Stimulated activated CD8-positive, alpha-beta memory T cell treated with anti-CD3 and anti-CD28 coated beads, Interleukin-7, amount 100 ng/mL, for 24 hours (primary cell): ENCODE results near the gene PRKCZ.
A peak's percentile ranks its signal among the peaks of the same experiment; 100 is the strongest.

Experiments
- DNase-seq: peaks from one replicate; pipeline ENCODE4 v3.0.0-alpha.2; 2020; ENCODE audit warnings: low read depth

The PRKCZ gene

GRCh38 chr1:2046174-2046917 is 3.9 kb upstream of the PRKCZ start:
- peak; percentile 20 for DNase-seq

- no peak for DNase-seq
These were observed 3.1 kb upstream of the PRKCZ start for GRCh38 chr1:2046953-2047748.

DNA sequence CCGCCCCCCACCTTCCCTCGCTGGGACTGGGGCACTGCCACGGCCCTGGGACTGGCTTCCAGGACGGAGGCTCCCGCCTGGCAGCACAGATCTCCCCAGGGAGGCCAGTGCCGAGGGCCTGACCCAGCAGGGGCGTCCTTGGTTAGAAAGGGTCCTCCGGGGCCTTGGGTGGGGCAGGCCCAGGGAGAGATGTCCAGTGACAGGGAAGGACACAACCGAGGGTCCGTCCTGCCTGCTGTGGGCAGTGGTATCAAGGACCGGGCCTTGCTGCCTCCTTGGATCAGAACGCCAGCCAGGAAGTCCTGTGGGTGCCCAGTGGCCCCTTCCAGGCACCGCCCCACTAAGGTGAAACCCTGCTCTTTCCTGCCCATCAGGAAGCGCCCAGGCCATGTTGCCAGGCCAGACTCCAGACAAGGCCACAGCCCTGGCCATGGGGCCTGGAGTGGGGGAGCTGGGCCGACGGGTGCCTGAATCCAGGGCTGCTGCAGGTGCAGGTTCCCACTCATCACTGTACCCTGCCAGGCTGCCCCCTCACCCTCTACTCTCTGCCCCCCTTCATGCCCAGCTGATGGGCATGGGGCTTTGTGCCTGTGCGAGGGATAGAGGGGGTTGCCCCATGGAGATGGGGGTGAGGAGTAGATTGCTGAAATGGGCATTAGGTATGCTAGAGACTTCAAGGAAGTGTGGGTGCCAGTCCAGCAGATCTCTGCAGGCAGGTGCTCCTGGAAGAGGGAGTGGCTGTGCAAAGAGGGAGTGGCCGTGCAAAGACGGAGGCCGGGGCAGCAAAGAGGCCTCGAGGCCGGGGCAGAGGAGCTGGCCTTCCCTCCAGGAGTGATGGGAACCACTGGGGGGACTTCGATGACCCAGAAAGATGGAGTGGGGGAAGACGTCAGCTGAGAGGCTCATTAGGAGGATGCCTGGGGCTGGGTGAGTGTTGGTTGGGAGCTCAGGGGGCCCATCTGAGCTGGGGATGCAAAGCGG is 2.2 kb upstream of the PRKCZ start:
- no peak for DNase-seq

DNA sequence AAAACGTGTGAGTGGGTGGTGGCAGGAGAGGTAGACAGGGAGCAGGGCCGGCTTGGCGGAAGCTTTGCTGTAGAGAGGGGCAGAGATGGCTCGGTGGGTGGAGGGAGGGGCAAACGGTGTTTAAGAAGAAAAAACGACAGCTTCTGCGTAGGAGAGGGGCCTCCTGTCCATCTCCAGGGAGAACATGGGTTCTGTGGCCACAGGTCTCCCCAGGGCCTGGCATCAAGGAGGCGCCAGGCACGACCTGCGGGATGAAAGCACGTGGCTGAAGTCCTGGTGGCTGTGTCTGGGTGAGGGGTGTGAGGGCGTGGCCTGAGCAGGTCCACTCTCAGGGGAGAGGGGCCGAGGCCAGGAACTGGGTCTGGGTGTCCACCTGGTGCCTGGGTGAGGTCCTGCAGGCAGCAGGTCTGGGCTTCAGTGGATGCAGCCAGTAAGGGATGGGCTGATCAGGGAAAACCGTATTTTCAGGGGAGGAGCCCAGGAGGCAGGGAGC is 940 bp upstream of the PRKCZ start:
- DNase-seq: no peak

- peak; percentile 10 for DNase-seq
These were observed 216 bp downstream of the PRKCZ start for GRCh38 chr1:2050461-2050792.

GRCh38 chr1:2050793-2051682 is 827 bp downstream of the PRKCZ start:
- no peak for DNase-seq

DNA sequence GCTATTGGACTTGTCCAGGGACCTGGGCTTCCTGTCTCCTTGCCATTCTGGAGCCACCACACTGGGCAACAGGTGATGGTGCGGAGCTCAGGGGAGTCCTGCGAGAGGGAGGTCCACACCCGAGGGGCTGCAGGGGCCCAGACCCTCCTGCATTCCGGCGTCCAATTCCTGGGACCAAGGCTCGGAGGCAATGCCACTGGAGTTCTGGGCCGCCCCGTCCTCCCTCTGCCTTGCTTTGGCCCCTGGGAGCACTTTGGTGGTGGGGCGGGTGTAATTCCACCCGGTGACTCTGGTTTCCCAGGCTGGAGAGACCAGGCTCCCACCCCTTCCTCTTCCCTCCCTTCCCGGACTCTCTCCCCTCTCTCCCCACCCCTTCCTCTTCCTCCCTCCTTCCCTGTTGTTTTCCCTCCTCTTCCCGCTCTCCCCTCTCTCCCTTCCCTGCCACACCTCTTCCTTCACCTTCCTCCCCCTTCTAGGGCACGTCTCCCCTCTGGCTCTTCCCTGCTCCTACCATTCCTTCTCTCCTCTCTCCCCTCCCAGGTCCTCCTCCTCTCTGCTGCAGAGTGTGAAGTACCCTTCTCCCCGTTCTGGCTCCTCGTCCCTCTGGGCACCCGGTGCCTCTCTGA is 2.0 kb downstream of the PRKCZ start:
- no peak for DNase-seq

DNA sequence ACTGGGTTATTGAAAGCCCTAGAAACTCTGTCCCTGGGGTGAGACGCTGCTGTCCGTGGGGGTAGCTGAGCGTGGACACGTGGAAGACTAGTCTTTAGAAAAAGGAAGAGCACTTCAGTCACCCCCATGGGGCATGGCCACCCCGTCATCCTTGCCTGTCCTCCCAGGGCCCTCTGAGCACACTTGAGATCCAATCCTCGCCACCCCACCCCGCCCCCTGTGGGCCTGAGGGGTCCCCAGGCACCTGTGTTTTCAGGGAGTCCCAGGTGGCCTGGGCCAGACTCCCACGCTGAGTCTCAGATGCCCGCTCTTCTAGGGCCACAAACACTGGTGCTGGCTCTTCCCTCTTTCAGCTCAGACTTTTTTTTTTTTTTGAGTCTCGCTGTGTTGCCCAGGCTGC is 2.5 kb downstream of the PRKCZ start:
- no peak for DNase-seq

DNA sequence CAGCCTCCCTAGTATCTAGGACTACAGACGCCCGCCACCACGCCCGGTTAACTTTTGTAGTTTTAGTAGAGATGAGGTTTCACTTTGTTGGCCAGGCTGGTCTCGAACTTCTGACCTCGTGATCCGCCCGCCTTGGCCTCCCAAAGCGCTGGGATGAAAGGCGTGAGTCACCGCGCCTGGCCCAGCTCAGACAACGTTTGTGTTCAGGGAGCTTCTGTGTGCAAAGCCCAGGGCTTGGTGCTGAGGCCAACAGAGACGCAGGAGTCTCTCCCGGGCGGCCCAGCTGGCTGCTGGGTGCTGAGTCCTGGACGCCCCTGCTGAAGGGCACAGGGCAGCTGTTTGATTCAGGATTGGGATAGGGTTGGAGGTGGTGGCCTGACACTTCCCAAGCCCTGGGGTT is 3.0 kb downstream of the PRKCZ start:
- no peak for DNase-seq

- DNase-seq: no peak
These were observed 3.7 kb downstream of the PRKCZ start for GRCh38 chr1:2053784-2054376.

GRCh38 chr1:2054560-2054959 is 4.3 kb downstream of the PRKCZ start:
- no peak for DNase-seq

GRCh38 chr1:2055911-2056575 is 5.8 kb downstream of the PRKCZ start:
- DNase-seq: no peak

GRCh38 chr1:2056955-2057590 is 6.9 kb downstream of the PRKCZ start:
- DNase-seq: no peak

DNA sequence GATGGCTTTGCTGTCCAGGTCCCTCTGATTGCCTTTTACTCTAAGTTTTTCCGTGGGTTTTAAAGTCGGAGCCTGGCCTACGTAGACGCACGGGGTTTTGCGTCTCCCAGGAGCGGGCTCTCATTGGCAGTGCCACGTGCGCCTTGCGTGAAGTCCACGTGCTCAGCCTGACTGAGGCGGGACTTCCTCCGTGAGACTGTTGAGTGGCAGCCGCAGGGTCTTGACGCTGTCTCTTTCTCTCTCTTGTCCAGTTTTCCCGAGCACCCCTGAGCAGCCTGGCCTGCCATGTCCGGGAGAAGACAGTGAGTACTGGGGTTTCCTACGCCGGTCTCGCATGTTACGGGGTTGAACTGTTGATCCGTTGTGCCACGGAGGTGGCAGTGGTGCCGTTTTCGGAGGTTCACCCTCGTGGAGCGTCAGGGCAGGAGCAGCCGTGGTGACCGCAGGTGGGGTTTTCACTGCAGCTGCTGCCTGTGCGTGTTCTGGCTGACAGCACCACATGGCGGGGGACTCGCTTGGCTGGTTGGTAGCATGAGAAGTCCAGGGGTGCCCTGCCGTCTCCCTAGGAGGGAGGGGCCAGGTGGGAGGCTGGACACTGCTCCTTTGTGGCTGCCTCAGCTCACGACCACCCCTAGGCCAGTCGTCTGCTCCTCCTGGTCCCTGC is 9.2 kb downstream of the PRKCZ start:
- DNase-seq: no peak

DNA sequence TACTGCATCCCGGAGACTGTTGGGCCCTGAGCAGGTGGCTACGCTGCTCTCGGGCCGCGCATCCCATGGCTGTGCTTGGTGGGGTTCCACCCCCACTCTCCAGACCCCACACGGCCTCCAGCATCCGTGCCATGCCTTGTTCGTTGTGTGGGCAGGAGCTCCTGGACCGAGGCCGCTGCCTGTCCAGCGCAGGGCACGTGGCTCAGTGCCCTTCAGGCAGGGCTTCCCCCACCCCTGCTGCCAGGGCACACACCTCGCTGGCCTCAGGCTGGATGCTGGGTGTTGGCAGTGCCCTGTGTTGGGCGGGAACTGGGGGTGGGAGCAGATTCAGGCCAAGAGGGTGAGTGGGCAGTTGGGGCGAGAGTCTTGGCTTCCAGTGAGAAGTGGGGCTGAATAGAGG is 9.9 kb downstream of the PRKCZ start:
- no peak for DNase-seq

GRCh38 chr1:2060535-2060934 is 10.3 kb downstream of the PRKCZ start:
- DNase-seq: no peak

DNA sequence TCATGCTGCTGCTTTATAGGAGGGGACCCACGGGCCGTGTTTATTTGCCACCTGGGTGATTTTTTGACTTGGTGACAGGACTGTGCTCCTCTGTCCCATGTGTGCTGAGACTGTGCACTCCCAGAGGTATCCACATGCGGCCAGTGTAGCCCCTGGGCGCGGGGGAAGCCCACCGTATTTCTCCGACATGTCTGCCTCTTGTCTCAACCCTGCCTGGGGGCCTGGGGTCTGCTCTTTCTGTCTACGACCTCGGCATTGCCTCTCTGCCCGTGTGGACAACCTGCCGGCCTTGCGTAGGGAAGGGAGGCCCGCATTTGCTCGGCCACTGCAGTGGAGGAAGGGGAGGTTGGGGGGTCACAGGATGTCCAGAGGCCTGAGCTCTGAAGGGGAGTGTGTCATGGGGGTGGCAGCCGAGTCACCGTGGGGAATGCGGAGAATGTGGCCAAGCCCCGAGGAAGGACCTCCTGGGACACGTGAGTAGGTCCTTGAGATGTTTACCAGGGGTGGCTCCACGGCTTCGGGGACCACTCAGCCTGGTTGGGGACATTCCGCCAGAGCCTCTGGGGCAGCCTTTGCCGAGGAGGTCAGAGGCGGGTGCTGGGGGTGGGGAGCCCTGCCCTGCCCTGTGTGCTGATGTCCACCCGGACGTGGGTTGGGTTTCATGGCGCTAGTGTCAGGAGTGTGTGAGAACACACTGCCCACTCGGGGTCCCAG is 11.0 kb downstream of the PRKCZ start:
- DNase-seq: no peak

GRCh38 chr1:2065699-2066098 is 15.5 kb downstream of the PRKCZ start:
- no peak for DNase-seq
